Activated CD8-positive, alpha-beta memory T cell treated with anti-CD3 and anti-CD28 coated beads, Interleukin-2, amount 50 U/mL, for 1 hour (primary cell): ENCODE results near the gene DACT3.

Experiments
- DNase-seq: peaks from one replicate; pipeline ENCODE4 v3.0.0-alpha.2; 2020; ENCODE audit errors: extremely low read depth

Gene DACT3

DNA sequence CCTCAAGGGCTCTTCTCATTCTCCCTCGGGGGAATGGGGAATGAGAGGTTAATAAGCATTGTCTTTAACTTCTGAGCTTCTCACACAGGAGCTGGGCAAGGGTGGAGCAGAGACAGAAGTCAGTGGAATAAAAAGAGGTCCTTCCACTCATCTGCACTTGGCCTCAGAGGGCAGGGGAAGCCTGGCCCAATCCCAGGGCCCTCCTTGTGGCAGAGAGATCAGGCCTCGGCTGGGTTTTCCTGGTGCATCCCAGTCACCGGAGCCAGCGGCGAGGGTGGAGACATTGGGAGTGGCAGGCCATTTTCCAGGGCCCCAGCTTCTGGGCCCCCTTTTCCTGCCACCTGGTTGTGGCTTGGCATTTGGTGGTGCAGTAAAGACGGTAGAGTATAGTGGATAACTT is 49.2 kb downstream of the DACT3 start:
- no peak for DNase-seq

DNA sequence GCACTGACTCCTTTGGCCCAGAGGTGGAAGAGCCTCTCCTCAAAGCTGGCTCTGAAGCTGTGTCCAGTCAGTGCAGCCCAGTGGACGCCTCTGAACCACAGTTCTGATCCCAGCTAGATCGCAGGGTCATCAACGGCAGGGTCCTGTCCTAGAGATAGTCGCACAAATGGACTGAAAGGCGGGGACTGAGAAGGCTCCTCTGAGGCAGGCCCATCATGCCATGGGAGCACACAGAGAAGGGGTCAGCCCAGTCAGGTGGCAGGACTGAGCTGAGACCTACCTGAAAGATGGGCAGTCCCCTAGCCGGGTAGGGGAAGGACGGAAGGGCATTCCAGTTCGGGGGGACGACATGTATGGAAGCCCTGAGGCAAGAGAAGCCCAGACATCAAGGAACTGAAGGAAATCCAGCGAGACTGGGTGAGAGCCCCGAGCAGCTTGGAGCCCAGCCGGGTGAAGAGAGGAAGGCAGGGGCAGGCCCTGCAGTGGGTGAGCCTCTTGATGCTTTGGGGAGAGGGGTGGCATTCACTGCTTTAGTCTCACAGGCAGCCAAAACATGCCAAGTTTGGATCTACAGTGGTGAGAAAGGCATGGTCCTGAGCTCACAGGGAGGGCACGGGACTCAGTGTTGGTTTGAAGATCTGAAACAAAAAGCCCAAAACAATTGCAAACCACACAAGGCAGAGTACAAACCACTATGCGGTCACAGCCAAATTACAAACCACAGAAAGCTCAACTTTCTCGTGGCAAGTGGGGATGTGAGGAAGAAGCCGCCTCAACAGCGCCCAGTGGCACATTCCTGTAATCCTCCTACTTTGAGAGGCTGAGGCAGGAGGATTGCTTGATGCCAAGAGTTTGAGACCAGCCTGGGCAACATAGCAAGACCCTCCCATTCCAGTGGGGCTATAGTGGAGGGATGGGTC is 49.9 kb downstream of the DACT3 start:
- no peak for DNase-seq

DNA sequence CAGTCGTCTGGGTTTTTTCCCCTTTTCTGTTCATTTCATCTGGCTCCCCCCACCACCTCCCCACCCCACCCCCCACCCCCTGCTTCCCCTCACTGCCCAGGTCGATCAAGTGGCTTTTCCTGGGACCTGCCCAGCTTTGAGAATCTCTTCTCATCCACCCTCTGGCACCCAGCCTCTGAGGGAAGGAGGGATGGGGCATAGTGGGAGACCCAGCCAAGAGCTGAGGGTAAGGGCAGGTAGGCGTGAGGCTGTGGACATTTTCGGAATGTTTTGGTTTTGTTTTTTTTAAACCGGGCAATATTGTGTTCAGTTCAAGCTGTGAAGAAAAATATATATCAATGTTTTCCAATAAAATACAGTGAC is 50.6 kb downstream of the DACT3 start:
- no peak for DNase-seq

DNA sequence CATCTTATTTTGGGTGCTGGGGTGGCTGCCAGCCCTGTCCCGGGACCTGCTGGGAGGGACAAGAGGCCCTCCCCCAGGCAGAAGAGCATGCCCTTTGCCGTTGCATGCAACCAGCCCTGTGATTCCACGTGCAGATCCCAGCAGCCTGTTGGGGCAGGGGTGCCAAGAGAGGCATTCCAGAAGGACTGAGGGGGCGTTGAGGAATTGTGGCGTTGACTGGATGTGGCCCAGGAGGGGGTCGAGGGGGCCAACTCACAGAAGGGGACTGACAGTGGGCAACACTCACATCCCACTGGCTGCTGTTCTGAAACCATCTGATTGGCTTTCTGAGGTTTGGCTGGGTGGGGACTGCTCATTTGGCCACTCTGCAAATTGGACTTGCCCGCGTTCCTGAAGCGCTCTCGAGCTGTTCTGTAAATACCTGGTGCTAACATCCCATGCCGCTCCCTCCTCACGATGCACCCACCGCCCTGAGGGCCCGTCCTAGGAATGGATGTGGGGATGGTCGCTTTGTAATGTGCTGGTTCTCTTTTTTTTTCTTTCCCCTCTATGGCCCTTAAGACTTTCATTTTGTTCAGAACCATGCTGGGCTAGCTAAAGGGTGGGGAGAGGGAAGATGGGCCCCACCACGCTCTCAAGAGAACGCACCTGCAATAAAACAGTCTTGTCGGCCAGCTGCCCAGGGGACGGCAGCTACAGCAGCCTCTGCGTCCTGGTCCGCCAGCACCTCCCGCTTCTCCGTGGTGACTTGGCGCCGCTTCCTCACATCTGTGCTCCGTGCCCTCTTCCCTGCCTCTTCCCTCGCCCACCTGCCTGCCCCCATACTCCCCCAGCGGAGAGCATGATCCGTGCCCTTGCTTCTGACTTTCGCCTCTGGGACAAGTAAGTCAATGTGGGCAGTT is 51.2 kb downstream of the DACT3 start:
- DNase-seq, result no peak

DNA sequence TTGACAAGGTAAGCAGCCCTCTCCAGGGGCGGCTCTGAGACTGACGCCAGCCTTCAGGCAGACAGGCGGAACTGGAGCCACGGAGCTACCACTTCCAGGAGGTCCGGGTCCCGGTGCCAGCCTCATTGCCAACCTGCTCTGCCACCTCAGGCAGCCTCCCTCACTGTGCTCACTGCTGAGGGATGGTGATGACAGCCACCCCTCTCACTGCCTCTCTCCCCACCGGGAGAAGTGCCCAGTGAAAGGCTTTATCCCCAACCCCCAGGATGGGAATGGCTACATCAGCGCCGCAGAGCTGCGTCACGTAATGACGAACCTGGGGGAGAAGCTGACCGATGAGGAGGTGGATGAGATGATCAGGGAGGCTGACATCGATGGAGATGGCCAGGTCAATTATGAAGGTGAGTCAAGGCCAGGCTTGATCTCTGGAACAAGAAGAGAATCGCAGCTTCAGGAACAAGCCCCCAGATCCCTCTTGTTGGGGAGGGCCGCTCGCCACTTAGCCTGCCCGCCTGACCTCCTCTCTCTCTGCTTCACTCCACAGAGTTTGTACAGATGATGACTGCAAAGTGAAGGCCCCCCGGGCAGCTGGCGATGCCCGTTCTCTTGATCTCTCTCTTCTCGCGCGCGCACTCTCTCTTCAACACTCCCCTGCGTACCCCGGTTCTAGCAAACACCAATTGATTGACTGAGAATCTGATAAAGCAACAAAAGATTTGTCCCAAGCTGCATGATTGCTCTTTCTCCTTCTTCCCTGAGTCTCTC is 52.2 kb downstream of the DACT3 start:
- DNase-seq, result no peak

DNA sequence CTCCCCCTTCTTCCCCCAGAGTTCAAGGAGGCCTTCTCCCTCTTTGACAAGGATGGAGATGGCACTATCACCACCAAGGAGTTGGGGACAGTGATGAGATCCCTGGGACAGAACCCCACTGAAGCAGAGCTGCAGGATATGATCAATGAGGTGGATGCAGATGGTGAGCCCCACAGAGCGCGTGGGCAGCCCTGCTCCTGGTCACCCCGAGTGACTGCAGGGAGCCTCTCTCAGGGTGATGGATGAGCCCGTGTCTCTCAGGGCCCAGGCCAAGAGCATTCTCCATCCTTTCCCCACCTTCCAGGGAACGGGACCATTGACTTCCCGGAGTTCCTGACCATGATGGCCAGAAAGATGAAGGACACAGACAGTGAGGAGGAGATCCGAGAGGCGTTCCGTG is 52.8 kb downstream of the DACT3 start:
- DNase-seq, result no peak

DNA sequence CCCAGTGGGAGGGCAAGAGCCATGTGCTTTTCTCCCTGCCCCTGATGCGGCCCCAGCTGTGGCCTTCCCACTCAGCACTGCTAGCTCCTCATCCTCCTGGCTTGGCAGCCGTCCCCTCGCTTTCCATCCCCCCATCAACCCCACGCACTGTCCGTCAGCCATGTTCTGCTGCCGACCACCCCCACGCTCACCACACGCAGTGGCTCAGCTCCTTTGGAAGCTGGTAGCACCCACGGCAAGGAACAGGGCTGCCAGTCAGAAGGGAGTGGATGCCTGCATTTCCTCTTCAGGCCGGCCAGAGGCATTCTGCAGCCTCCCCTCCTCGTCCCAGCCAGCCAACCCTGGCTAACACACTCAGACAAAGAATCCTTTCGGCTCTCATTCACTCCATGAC is 53.5 kb downstream of the DACT3 start:
- no peak for DNase-seq

DNA sequence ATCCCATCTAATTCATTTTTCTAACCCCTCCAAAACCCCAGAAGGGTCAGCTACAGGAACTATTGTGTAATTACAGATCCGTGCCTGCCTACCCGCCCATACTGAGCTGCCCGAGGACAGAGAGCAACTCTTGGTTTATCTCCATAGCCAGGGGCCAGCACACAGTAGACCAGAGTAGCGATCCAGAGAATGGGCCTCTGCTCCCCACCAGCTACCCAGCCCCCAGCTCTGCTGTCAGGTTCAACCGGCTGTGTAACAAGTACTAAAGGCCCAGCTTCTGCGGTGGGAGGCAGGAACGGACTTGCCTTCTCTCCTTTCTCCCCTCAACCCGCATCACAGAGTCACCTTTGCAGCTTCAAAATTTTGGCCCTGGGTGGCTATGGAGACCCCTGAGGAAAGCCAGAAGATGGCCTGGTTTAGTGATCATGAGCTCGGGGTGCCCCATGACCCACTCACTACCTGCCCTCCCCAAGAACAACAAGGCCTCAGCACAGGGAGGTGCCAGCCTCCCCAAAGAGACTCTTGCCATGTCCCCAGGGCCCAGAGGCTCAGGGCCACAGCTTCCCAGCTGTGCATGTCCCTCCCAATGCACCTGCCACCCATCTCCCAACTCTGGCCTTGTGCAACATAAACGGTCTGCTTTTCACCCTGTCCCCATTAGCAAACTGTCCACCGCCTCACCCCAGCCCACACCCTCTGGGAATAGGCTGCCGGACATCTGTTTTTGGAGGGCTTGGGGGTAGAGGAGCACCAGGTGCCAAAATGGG is 54.1 kb downstream of the DACT3 start:
- no peak for DNase-seq

DNA sequence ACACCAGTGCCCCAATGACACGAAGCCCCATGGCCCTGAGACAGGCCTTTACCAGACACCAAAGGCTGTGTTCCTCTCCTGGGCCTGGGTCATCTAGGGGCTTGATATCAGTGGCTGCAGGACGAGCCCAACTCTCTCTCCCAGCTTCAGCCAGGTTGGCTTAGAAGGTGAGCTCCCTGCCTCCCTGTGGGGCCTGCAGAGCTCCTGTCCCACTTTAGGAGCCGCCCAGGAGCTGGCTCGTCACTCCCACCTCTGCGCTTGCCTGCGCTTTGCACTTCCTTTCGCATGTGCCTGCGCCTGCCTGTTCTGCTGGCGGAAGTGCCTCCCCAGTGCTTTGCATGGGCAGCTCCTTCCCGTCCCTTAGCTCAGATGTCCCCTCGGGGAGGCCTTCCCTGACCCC is 55.0 kb downstream of the DACT3 start:
- no peak for DNase-seq

DNA sequence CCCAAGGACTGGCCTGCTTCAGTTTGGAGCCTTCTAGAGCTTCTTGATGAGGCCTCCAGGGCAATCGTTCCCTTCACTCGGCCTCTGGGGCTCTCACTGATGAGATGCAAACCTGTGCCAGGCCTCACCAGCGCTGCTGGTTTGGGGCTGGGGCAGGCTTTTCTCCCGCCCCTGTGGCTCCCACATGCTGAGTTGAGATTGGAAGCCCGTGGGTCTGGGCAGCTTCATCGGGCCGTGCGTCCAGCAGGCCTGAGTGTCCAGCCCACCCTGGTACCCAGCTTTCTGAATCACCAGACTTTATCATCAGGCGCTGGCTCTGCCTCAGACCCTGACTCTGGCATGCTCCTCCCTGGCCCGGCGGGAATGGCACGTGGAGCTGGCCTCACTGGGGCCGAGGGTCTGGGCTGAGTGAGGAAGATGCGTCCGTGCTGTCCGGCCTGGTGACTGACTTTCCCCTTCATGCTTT is 55.6 kb downstream of the DACT3 start:
- DNase-seq, result no peak

DNA sequence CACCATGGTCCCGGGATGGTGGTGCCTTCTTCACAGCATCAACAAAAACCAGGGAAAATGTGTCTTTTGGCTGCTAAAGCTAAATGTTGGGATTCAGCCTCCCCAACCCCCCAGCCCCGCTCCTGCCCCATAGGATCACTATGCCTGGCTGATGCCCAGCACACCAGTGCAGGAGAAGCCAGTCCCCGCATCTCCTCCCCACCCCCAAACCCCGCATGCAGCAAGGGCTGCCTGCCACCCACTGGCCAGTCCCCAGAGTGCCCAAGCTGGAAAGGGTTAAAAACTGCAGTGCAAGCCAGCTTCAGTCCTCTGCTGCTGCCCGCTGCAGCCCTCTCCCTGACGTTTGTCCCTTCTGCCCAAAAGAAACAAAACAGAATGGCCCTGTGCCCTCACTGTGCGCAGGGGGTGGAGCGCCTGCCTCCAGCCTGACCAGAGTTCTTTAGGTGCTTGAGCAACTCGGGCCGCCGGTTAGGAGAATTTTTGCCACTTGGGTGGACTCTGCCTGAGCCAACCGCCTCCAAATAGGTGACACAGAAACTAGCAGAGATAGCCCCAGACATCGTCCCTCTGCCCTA is 56.1 kb downstream of the DACT3 start:
- DNase-seq, result no peak

DNA sequence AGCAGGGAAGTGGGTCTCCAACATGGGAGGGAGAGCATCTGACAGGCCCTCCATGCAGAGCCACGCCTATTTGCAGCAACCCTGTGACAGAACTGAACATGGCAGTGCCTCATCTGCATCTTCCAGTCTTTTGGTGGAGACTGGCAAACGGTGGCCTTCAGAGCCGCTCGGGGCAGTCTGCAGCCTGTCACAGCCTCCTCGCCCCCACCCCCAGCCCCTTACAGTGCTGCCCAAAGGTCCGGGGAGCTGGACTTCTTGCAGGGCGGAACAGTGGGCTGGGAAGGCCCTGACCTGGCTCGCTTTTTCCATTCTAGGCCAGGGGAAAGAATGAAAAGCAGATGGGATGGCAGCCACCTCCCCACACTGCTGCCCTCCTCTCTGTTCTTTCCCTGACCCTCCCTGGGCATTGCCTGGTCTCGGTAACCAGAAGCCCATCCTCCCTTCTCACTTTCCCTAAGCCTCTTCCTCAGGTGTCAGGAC is 57.2 kb downstream of the DACT3 start:
- DNase-seq, result no peak

DNA sequence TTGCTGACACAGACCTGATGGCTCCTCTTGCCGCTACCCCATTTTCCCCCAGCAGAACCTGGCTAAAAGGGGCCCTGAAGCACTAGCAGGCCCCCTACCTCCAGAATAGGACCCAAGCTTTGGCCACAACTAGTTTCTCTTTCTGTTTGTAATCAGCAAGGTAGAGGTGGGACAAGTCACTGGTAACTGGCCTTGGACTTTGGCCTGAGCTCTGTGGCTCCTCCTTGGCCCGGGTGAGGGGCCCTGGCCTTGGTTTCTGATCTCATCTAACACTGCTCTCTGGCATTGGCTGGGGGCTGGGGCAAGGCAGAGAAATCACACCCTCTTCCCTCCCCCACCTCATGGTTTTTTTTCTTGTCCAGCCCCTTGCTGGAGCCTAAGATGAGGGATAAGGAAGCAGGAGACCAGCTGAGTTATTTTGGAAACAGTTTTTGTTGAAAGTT is 57.8 kb downstream of the DACT3 start:
- DNase-seq, result no peak

DNA sequence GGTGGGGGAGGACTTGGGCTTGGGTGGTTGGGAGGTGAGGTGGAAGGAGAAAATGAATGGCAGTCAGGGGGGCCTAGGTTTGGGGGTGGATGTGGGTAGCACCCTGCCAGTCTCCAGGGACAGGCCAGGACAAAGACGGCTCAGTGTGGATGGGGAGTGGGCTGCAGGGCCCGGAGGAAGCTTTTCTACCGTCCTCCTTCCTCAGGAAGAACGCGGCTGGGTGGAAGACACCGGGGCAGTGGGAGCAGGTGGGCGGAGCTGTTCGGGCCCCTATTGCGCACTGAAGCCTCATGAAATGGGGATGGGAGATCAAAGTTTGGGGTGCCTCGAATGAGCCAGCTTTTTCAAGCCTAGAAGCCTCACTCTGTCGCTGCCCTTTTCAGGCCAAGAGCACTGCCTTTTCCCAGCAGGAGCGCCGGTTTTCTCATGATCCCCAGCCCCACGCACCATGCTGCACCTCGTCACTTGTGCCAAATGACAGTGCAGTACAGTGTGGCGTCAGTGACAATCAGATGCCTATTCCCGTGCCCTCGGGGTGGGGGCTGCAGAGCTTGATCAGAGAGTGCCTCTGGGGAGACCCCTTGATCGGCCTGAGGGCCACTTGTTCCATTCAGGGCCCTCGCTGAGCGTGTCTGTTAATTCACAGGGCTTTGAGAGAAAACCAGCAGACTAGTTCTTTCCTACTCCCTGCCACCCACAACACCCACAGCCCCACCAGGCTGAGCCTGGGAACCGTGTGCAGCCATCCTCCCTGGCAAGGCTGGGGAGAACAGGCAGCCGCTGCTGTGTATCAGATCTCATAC is 58.4 kb downstream of the DACT3 start:
- no peak for DNase-seq

DNA sequence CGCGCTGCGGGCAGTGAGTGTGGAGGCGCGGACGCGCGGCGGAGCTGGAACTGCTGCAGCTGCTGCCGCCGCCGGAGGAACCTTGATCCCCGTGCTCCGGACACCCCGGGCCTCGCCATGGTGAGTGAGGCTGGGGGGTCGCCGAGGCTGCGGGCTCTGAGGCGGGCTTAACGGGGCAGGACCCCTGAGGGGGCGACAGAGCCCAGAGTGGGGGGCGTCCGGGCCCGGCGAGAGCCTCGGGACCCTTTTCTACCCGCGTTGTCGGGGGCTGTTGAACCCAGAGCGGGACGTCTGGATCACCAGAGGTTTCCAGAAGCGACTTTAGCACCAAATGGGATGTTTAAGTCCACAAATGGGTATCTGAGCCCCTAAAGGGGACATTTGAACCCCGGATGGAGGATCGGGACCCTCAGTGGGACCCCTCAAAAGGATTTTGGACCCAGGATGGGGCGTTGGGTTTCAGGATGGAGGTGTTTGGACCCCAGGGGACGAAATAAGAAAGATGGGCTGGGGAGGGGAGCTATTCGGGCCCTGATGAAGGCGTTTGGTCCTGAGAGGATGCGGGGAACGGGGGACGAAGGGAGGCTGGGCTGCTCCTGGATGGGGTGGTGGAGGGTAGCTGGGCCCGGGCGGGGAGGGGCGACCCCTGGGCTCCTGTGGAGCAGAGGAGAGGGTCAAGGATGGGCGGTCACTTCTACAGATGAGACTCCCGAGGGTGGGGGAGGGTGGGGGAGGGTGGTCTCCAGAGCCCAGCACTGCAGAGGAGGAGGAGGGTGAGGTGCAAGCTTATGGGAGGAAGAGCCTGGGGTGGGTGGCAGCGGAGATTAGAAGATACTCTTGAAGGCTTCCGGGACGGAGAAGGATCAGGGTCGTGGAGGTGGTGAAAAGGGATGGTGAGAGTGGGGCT is 59.4 kb downstream of the DACT3 start, which contains the start of gene CALM3:
CALM3 (plus strand) TSS at position 13 of the 907 bp plus-strand sequence; CDS start at position 118, 105 bp downstream.
- DNase-seq, result no peak

DNA sequence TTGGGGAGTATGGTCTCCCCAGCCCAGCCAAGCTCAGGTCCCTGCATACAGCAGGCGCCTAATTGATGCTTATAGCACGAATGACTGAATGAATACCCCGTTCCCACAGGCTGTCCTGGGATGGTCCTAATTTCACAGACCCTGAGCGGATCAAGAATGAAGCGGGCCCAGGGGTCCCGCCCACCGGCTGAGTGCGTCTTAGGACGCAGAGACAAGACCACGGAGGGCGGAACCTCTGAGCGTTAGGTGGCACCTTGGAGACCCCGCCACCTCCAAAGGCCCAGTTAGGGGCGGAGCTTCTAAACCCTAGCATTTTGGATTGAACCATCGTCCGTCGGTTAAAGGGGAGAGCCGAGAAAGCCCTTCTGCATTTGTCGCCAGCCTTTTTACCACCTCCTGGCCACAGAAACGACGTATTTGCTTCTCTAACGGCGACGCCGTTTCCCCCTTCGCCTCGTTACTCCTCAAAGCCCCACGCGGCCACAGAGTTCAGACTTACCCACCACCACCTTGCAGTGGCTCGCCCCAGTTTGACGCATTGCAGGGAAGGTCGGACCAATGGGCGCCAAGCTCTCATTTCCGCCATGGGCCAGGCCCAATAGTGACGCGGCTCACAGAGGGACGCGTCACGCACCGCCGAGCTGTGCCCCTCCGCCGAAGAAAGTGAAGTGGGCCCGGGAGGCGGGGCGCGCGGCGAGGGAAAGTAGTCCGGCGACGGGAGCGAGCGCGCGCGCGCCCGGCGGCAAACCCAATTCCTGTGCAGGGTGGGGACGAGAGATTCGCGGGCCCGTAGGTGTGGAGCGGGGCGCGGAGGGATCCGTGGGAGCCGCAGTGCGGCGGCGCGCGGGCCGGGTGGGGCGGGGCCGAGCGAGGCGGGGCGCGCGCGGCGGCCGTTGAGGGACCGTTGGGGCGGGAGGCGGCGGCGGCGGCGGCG is 60.3 kb downstream of the DACT3 start:
- DNase-seq, result peak; percentile 95

DNA sequence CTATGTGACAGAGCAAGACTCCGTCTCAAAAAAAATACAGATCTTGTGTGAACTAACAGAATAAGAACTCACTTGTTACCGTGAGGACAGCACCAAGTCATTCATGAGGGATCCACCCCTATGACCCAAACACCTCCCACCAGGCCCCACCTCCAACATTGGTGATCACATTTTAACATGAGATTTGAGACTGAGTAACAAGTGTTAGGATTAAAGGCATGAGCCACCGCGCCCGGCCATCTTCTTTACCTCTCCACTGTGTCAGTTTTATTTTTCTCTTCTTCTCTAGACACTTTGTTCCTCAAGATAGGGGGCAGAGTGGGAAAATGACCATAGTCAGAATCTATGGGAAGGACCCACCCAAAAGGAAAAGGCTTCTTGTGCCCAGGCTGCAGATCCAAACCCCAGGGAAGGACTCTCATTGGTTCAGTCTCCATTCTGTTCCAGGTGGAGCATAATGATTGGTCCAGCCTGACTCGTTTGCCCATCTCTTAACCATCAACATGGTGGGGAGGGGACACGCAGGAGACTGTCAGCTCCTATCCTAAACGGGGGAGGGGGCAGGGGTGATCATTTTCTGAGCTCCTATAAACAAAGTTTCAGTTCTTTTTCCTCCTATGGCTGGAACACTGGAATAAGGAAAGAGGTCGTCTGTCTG is 61.1 kb downstream of the DACT3 start:
- DNase-seq, result no peak
